ENCODE measurements around the gene AKAP3. TPM values are rescaled to one million over a fixed set of nuclear protein-coding genes. Genes with fewer than 3 reads are reported as not detected.

The AKAP3 gene
- total and polyA plus RNA-seq, 2 of the 8 experiments (the other 6 are each of a cell fraction or from before 2014, with no cell fraction given), result 0.54 to 1.0 TPM

- ChIA-PET POLR2A (ENCODE audit: partially characterized antibody) (no interaction called here), CTCF (ENCODE audit: partially characterized antibody) (interaction anchor here (0.6 to 3.8 kb wide), 10 partner anchors 10 to 161 kb away, joined by 3 to 50 read pairs (median 7); no protein-coding TSS in a partner anchor)
- Histone ChIP-seq H3K4ac (replicated peaks; ENCODE audit: insufficient read length, low read depth, low read length) (no peak overlapping the region), H3K56ac (replicated peaks; ENCODE audit: insufficient read length, low read depth, low read length) (no peak overlapping the region), H2AK5ac (ENCODE audit: low read depth, low read length) (no peak overlapping the region), H2BK15ac (ENCODE audit: low read length) (no peak overlapping the region), H3K79me1 (ENCODE audit: low read depth, low read length) (no peaks in the 10 kb centered on the region), H4K20me1 (replicated peaks in 1 of 2; ENCODE audit: control insufficient read depth in 1 of 2, insufficient read depth in 2 of 2, low read length in 2 of 2) (no peaks in the 10 kb centered on the region), H3K4me2 (ENCODE audit: insufficient read depth in 1 of 2, low read depth in 2 of 2, low read length in 2 of 2) (no peak overlapping the region), H3K23ac (ENCODE audit: insufficient read length) (no peak overlapping the region), H3K36me3 (ENCODE audit: control insufficient read depth in 2 of 4, insufficient read depth in 4 of 4, low read length in 3 of 4) (no peaks in the 10 kb centered on the region), H4K5ac (ENCODE audit: insufficient read length, low read depth, low read length) (no peak overlapping the region), H3K9ac (replicated peaks in 1 of 4; ENCODE audit: extremely low read depth in 1 of 4, low read depth in 3 of 4, low read length in 3 of 4) (no peak overlapping the region), H3K4me3 (ENCODE audit: extremely low read depth in 1 of 4, insufficient read depth in 2 of 4, low read depth in 3 of 4, low read length in 4 of 4) (no peak overlapping the region), H2BK120ac (replicated peaks; ENCODE audit: low read depth, low read length) (no peak overlapping the region), H3K4me1 (replicated peaks in 1 of 4; ENCODE audit: control insufficient read depth in 3 of 4, insufficient read depth in 4 of 4, low read length in 3 of 4) (no peaks in the 10 kb centered on the region), H3K27ac (ENCODE audit: low read depth, low read length) (no peak overlapping the region), H3K9me3 (ENCODE audit: insufficient read depth in 2 of 2, low read depth in 1 of 2, low read length in 1 of 2) (no peaks in the 10 kb centered on the region), H3K79me2 (ENCODE audit: control insufficient read depth in 1 of 2, insufficient read depth in 2 of 2, low read length in 2 of 2) (0 out of 4 replicates have a peak, but pooled peaks cover 0 to 2% of the 10 kb centered on the region in 2 experiments), H2AFZ (ENCODE audit: low read length) (no peak overlapping the region), H2BK5ac (ENCODE audit: low read depth, low read length) (no peak overlapping the region), H3K14ac (ENCODE audit: insufficient read length) (no peak overlapping the region), H4K91ac (replicated peaks; ENCODE audit: insufficient read length, low read length) (no peak overlapping the region), H2BK12ac (ENCODE audit: low read depth, low read length) (no peak overlapping the region), H4K8ac (ENCODE audit: extremely low read depth, insufficient read depth, low read length) (no peak overlapping the region), H3K23me2 (ENCODE audit: low read depth, low read length) (no peaks in the 10 kb centered on the region), H3K18ac (ENCODE audit: extremely low read depth, low read length) (no peak overlapping the region), H3K27me3 (replicated peaks in 1 of 4; ENCODE audit: control insufficient read depth in 3 of 4, extremely low read depth in 1 of 4, insufficient read depth in 3 of 4, low read length in 3 of 4) (no peaks in the 10 kb centered on the region), H2BK20ac (ENCODE audit: low read length) (no peak overlapping the region)
- TF ChIP-seq TAF7 (optimal IDR thresholded peaks at IDR 0.05; ENCODE audit: borderline replicate concordance, low read depth, low read length) (no peak), SIRT6 (IDR thresholded peaks at IDR 0.05; ENCODE audit: low read length) (no peak), SP4 (IDR thresholded peaks at IDR 0.05; ENCODE audit: low read length) (no peak), TEAD4 (IDR thresholded peaks at IDR 0.05; ENCODE audit: low read depth, low read length) (no peak), CHD2 (IDR thresholded peaks at IDR 0.05; ENCODE audit: low read length) (no peak)
- FAIRE-seq, result no peak
- DNase-seq (ENCODE audit: low read depth in 1 of 2, low spot score in 2 of 2), result no peak
- 81 to 100% methylated on average over 1 to 7 of the region's 7 CpGs for WGBS, 2 experiments (ENCODE audit: extremely low coverage in 1 of 2, insufficient coverage in 1 of 2, insufficient read length in 1 of 2, insufficient replicate concordance in 2 of 2, low coverage in 1 of 2, low lambda C conversion rate in 2 of 2, missing lambda C conversion rate in 1 of 2)
Observed at GRCh38 chr12:4603421-4603820, 45.4 kb downstream of the AKAP3 start.
